ENCODE results near the gene DDX56.

The DDX56 gene

DNA sequence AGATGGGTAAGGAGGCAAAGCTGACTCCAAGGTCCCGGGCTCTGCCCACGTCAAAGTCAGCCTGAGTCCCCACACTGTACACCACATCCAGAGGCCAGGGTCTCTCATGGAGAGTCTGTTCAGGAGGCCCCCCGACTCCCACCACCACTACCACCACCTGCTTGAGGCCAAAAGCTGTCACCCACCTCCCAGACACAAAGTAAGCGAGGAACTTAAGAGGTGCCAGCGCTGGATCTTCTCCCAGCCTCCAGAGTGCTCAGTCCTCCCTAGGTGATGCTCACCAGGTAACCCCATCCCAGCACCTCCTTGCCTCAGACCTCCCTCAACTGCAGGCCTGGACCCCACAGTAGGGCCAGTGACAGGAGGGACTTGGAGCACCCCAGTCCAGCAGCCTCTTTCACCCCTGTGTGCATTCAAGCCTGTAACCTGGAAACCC lies 33.1 kb downstream of the DDX56 start:
- TF ChIP-seq EZH2phosphoT487 (IDR thresholded peaks at IDR 0.05; ENCODE audit: low read depth) (no peak), CTCF (IDR thresholded peaks at IDR 0.05; ENCODE audit: low read depth, low read length) (no peak)
- no peak overlapping the region for H2AFZ ChIP-seq (ENCODE audit: low read depth, low read length)
- no peak overlapping the region for H3K4me2 ChIP-seq (ENCODE audit: low read length)

DNA sequence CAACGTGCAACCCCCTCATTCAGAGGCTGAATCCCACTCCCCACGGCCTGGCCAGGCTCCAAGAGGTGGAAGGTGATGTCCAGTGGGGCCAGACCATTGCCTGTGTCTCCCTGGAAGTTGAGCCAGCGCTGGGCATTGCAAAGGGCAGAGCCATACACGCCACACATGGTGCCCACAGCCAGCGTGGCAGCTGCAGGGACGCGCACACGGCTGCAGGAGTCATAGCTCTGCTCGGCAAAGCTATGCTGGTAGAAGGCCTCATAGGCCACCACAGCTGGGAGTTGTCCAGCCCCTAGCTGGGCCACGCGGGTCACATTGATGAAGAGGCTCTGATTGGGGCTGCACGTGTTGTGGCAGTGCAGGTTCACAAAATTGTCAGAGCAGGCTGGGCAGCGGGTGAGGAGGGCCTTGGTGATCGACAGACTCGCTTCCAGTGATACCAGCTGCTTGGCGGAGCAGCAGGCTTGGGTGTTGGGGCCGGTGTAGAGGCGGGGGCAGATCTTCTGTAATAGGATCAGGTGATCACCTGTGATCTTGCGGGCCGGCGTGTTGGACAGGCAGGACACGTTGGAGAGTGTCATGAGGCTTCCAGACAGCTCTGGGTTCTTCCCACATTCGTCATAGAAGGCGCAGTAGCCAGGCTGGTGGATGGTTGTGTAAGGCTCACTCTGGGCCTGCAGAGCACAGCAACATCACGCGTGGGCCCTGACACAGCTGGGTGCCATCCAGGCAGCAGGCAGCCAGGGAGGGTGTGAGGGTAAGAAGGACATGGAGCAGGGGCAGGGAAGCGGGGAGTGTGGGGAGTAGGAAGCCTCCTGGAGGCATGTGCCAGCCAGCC lies 33.8 kb downstream of the DDX56 start:
- Histone ChIP-seq H3K79me2 (ENCODE audit: low read length) (no peaks in the 10 kb centered on the region), H3K9me3 (ENCODE audit: insufficient read depth, low read length) (no peaks in the 10 kb centered on the region), H3K4me1 (ENCODE audit: low read length) (no peaks in the 10 kb centered on the region), H3K36me3 (replicated peaks; ENCODE audit: low read depth, low read length) (no peaks in the 10 kb centered on the region), H3K27ac (ENCODE audit: low read length) (no peak overlapping the region), H3K4me2 (ENCODE audit: low read length) (no peak overlapping the region), H3K9ac (ENCODE audit: low read length) (no peak overlapping the region), H3K4me3 (ENCODE audit: low read length) (no peak overlapping the region), H4K20me1 (ENCODE audit: insufficient read depth, low read length) (no peaks in the 10 kb centered on the region), H3K27me3 (ENCODE audit: low read depth, low read length) (no peaks in the 10 kb centered on the region), H2AFZ (ENCODE audit: low read depth, low read length) (no peak overlapping the region)
- no peak for TF ChIP-seq CTCF (IDR thresholded peaks at IDR 0.05; ENCODE audit: low read depth, low read length)
- TF ChIP-seq EZH2phosphoT487 (IDR thresholded peaks at IDR 0.05; ENCODE audit: low read depth), result no peak

More for the DNA sequence above, 33.1 kb downstream of the DDX56 start:
- Histone ChIP-seq H3K79me2 (ENCODE audit: low read length) (no peaks in the 10 kb centered on the region), H3K36me3 (replicated peaks; ENCODE audit: low read depth, low read length) (no peaks in the 10 kb centered on the region), H3K9me3 (ENCODE audit: insufficient read depth, low read length) (no peaks in the 10 kb centered on the region), H3K4me3 (ENCODE audit: low read length) (no peak overlapping the region), H3K27ac (ENCODE audit: low read length) (no peak overlapping the region), H3K4me1 (ENCODE audit: low read length) (no peaks in the 10 kb centered on the region), H3K27me3 (ENCODE audit: low read depth, low read length) (no peaks in the 10 kb centered on the region), H4K20me1 (ENCODE audit: insufficient read depth, low read length) (no peaks in the 10 kb centered on the region), H3K9ac (ENCODE audit: low read length) (no peak overlapping the region)

- H2AFZ ChIP-seq (ENCODE audit: low read depth, low read length), result no peak overlapping the region
- no peak for TF ChIP-seq EZH2phosphoT487 (IDR thresholded peaks at IDR 0.05; ENCODE audit: low read depth)
- TF ChIP-seq CTCF (IDR thresholded peaks at IDR 0.05; ENCODE audit: low read depth, low read length), result no peak
- no peaks in the 10 kb centered on the region for H3K9me3 ChIP-seq (ENCODE audit: insufficient read depth, low read length)
- H3K4me3 ChIP-seq (ENCODE audit: low read length), result no peak overlapping the region
- no peaks in the 10 kb centered on the region for H3K27me3 ChIP-seq (ENCODE audit: low read depth, low read length)
- H3K4me2 ChIP-seq (ENCODE audit: low read length), result no peak overlapping the region
- no peak overlapping the region for H3K9ac ChIP-seq (ENCODE audit: low read length)
- no peaks in the 10 kb centered on the region for H3K79me2 ChIP-seq (ENCODE audit: low read length)
- H3K36me3 ChIP-seq (replicated peaks; ENCODE audit: low read depth, low read length), result no peaks in the 10 kb centered on the region
- no peaks in the 10 kb centered on the region for H3K4me1 ChIP-seq (ENCODE audit: low read length)
- no peaks in the 10 kb centered on the region for H4K20me1 ChIP-seq (ENCODE audit: insufficient read depth, low read length)
- no peak overlapping the region for H3K27ac ChIP-seq (ENCODE audit: low read length)
Observed at GRCh38 chr7:44538798-44539668, 34.7 kb downstream of the DDX56 start.
